ENCODE data around the gene RARB. TPM values are rescaled to one million over a fixed set of nuclear protein-coding genes. Genes with fewer than 3 reads are reported as not detected.
A peak's percentile ranks its signal among the peaks of the same experiment; 100 is the strongest.

Gene RARB
- total and polyA plus RNA-seq, 2 donors (not counting 3 experiments of a cell fraction or from before 2014, with no cell fraction given): 15.3 to 23.4 TPM

GRCh38 chr3:25430935-25431770, 3.1 kb downstream of the RARB start:
- ChIA-PET CTCF (interaction anchor here (1.7 to 2.6 kb wide), 2 partner anchors 9 to 163 kb away, joined by 6 to 21 read pairs; no protein-coding TSS in a partner anchor), POLR2A (interaction anchor here (0.6 to 0.7 kb wide), 2 partner anchors 165 to 409 kb away, joined by 3 to 4 read pairs; no protein-coding TSS in a partner anchor)
- H4K20me1 ChIP-seq (replicated peaks; ENCODE audit: control insufficient read depth, extremely low read depth, insufficient read depth, low read length): no peaks in the 10 kb centered on the region
- peak overlapping the region; percentile 98 for H3K9ac ChIP-seq (replicated peaks; ENCODE audit: extremely low read depth, insufficient read depth, low read length)
- no peaks in the 10 kb centered on the region for H3K9me1 ChIP-seq (replicated peaks; ENCODE audit: control insufficient read depth, extremely low read depth, insufficient read depth, low read length)
- FAIRE-seq (no peak), DNase-seq (ENCODE audit: low read depth, low spot score) (peak; percentile 69)
- H3K36me3 ChIP-seq (ENCODE audit: control insufficient read depth in 2 of 2, extremely low read depth in 1 of 2, insufficient read depth in 2 of 2, low read length in 2 of 2): no peaks in the 10 kb centered on the region
- no peaks in the 10 kb centered on the region for H3K27me3 ChIP-seq (ENCODE audit: control insufficient read depth in 2 of 2, insufficient read depth in 2 of 2, low read length in 2 of 2)
- intact Hi-C loops (cut with micrococcal nuclease) (loop anchor here (1.0 to 5.0 kb wide), 2 partner anchors 62 to 351 kb away; partner anchors contain the start of gene NGLY1), dilution Hi-C loops (cut with MboI; ENCODE audit: extremely low pct_ligation_motif_present, low sequenced_read_pairs) (no loop called here)
- peak overlapping the region; percentile 96 for H3K27ac ChIP-seq (ENCODE audit: insufficient read depth, low read depth, low read length)
- BruUV-seq (replicated peaks): no TSS peak
- H3K4me2 ChIP-seq (ENCODE audit: insufficient read depth, low read length): peak overlapping the region; percentile 99
- H2AFZ ChIP-seq (ENCODE audit: low read depth, low read length): peak overlapping the region; percentile 10
- H3K4me1 ChIP-seq (ENCODE audit: control insufficient read depth, extremely low read depth, insufficient read depth, low read length): peaks cover 40% of the 10 kb centered on the region
- no peak for TF ChIP-seq POLR2A (IDR thresholded peaks at IDR 0.05; ENCODE audit: low read depth, low read length)
- peaks cover 74% of the 10 kb centered on the region for H3K79me2 ChIP-seq (ENCODE audit: control insufficient read depth, insufficient read depth, low read length)
- H3K9me3 ChIP-seq (replicated peaks; ENCODE audit: control insufficient read depth, insufficient read depth, low read length): no peaks in the 10 kb centered on the region
- peak overlapping the region; percentile 75 to 100 (median 96) for H3K4me3 ChIP-seq (replicated peaks in 1 of 3; ENCODE audit: insufficient read depth in 1 of 3, low read depth in 1 of 3, low read length in 3 of 3)

DNA sequence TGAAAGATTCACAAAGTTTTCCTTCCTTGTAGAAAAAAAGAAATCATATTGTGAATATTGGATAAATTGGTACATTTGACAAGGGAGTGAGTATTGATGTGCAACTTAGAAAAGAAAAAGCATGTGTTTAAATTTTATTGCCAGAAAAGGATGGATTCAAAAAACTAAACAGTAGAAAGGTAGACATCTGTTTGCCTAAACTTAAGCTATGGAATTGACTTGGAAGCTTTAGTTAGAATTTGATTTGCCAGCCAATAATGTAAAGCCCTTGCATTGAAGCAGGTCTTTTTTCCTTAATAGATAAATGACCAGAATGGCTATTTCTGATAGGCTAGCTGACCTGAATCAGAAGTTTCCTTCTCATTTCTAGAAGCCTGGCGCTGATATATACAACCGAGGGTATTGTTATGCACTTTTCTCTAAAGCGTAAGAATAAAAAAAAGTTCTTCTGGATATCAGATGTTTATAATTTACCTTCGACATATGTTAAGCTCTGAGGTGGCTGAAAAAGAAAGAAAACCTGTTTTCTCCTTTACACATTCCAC, 4.2 kb downstream of the RARB start:
- peak overlapping the region; percentile 96 for H3K27ac ChIP-seq (ENCODE audit: insufficient read depth, low read depth, low read length)
- H2AFZ ChIP-seq (ENCODE audit: low read depth, low read length): peak overlapping the region; percentile 52
- DNase-seq (ENCODE audit: low read depth, low spot score): peak; percentile 75

More for the DNA sequence above, 4.2 kb downstream of the RARB start:
- CTCF ChIA-PET: interaction anchor here (1.6 to 2.4 kb wide), 3 partner anchors 9 to 161 kb away, joined by 6 to 15 read pairs (median 10); no protein-coding TSS in a partner anchor
- no peaks in the 10 kb centered on the region for H3K9me3 ChIP-seq (replicated peaks; ENCODE audit: control insufficient read depth, insufficient read depth, low read length)
- TF ChIP-seq GATA2 (IDR thresholded peaks at IDR 0.05; ENCODE audit: insufficient read depth, insufficient read length, low read depth, low read length): no peak
- no peak for TF ChIP-seq POLR2AphosphoS5 (IDR thresholded peaks at IDR 0.05; ENCODE audit: insufficient read depth, low read depth, low read length)
- TF ChIP-seq, protein P1, sequence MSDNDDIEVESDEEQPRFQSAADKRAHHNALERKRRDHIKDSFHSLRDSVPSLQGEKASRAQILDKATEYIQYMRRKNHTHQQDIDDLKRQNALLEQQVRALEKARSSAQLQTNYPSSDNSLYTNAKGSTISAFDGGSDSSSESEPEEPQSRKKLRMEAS (IDR thresholded peaks at IDR 0.05; ENCODE audit: insufficient read depth, insufficient read length): no peak
- no peak for TF ChIP-seq JUN (IDR thresholded peaks at IDR 0.05; ENCODE audit: borderline replicate concordance, insufficient read depth, insufficient read length, low read depth)
- no peak for TF ChIP-seq FOS (IDR thresholded peaks at IDR 0.05; ENCODE audit: borderline replicate concordance, insufficient read depth, low read length)
- TF ChIP-seq POLR2A (IDR thresholded peaks at IDR 0.05; ENCODE audit: low read depth, low read length): no peak
- TF ChIP-seq, protein P2, sequence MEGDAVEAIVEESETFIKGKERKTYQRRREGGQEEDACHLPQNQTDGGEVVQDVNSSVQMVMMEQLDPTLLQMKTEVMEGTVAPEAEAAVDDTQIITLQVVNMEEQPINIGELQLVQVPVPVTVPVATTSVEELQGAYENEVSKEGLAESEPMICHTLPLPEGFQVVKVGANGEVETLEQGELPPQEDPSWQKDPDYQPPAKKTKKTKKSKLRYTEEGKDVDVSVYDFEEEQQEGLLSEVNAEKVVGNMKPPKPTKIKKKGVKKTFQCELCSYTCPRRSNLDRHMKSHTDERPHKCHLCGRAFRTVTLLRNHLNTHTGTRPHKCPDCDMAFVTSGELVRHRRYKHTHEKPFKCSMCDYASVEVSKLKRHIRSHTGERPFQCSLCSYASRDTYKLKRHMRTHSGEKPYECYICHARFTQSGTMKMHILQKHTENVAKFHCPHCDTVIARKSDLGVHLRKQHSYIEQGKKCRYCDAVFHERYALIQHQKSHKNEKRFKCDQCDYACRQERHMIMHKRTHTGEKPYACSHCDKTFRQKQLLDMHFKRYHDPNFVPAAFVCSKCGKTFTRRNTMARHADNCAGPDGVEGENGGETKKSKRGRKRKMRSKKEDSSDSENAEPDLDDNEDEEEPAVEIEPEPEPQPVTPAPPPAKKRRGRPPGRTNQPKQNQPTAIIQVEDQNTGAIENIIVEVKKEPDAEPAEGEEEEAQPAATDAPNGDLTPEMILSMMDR (IDR thresholded peaks at IDR 0.05; ENCODE audit: extremely low read depth in 1 of 2, insufficient read depth in 1 of 2, low read depth in 1 of 2, low read length in 2 of 2): no peak
- TF ChIP-seq MYC (IDR thresholded peaks at IDR 0.05; ENCODE audit: low read depth, low read length): no peak
- TF ChIP-seq EZH2 (IDR thresholded peaks at IDR 0.05; ENCODE audit: borderline replicate concordance, low read depth, low read length, severe bottlenecking): no peak
- H3K27me3 ChIP-seq (ENCODE audit: control insufficient read depth in 2 of 2, insufficient read depth in 2 of 2, low read length in 2 of 2): no peaks in the 10 kb centered on the region
- H3K4me1 ChIP-seq (ENCODE audit: control insufficient read depth, extremely low read depth, insufficient read depth, low read length): peaks cover 38% of the 10 kb centered on the region
- FAIRE-seq: no peak
- H3K36me3 ChIP-seq (ENCODE audit: control insufficient read depth in 2 of 2, extremely low read depth in 1 of 2, insufficient read depth in 2 of 2, low read length in 2 of 2): no peaks in the 10 kb centered on the region
- H3K9me1 ChIP-seq (replicated peaks; ENCODE audit: control insufficient read depth, extremely low read depth, insufficient read depth, low read length): no peaks in the 10 kb centered on the region
- H3K79me2 ChIP-seq (ENCODE audit: control insufficient read depth, insufficient read depth, low read length): peaks cover 85% of the 10 kb centered on the region
- H3K4me3 ChIP-seq (replicated peaks in 1 of 3; ENCODE audit: insufficient read depth in 1 of 3, low read depth in 1 of 3, low read length in 3 of 3): peak overlapping the region; percentile 75 to 100 (median 96)
- BruUV-seq (replicated peaks): no TSS peak
- no peaks in the 10 kb centered on the region for H4K20me1 ChIP-seq (replicated peaks; ENCODE audit: control insufficient read depth, extremely low read depth, insufficient read depth, low read length)
- H3K4me2 ChIP-seq (ENCODE audit: insufficient read depth, low read length): peak overlapping the region; percentile 99
- POLR2A ChIA-PET: interaction anchor here (0.6 to 1.0 kb wide), 3 partner anchors 24 to 77 kb away, joined by 3 read pairs; no protein-coding TSS in a partner anchor
- dilution Hi-C loops (cut with MboI; ENCODE audit: extremely low pct_ligation_motif_present, low sequenced_read_pairs): no loop called here
- intact Hi-C loops (cut with micrococcal nuclease): loop anchor here (5.0 kb wide), 1 partner anchor 350 kb away; the partner anchor contains the start of gene NGLY1
- H3K9ac ChIP-seq (replicated peaks; ENCODE audit: extremely low read depth, insufficient read depth, low read length): peak overlapping the region; percentile 98
